Metanephros (tissue), 2 donors: ENCODE measurements around the gene GMPPB. TPM values are rescaled to one million over a fixed set of nuclear protein-coding genes. Genes with fewer than 3 reads are reported as not detected.

Experiments used
- small RNA-seq: library from RNA; depleted of rRNA; stranded (forward); fragments of <200 nt; gene quantifications from one replicate; pipeline ENCODE3, GENCODE V24; 2014; ENCODE audit warnings: low replicate concordance
- total RNA-seq: library from RNA; depleted of rRNA; stranded (reverse); fragments of >200 nt; gene quantifications from one replicate; pipeline ENCODE4 v1.2.3, GENCODE V29; 2014

The GMPPB gene
- 23.7 TPM for total RNA-seq

GRCh38 chr3:49723628-49724551 lies at the start of gene GMPPB:
GMPPB (minus strand) TSS chr3:49723951; CDS start chr3:49723726, 225 bp downstream.

GRCh38 chr3:49719214-49719884 lies 4.4 kb downstream of the GMPPB start, which contains the start of gene AMIGO3:
AMIGO3 (minus strand) TSS chr3:49719684; CDS start chr3:49719465, 219 bp downstream.

GRCh38 chr3:49689046-49689907 lies 34.5 kb downstream of the GMPPB start, which contains the start of the genes MST1 and RNF123:
MST1 (minus strand) TSS chr3:49689474; CDS start chr3:49688691, 783 bp downstream.
RNF123 (plus strand) TSS chr3:49689557; CDS start chr3:49691166, 1,609 bp downstream.

GRCh38 chr3:49673715-49674496 lies 49.8 kb downstream of the GMPPB start, which contains the start of gene APEH:
APEH (plus strand) TSS chr3:49674351; CDS start chr3:49674402, 51 bp downstream.

Small RNAs within 50 kb of the gene (small RNA-seq; reads per million reads assigned to genes)
- gene AMIGO3 (not detected), gene COX6CP14 (not detected)

Other genes starting within 250 kb of the GMPPB start
- gene BSN, start 169.5 kb downstream of the GMPPB start, total RNA-seq: 1.5 TPM
- 104 TPM for gene APEH, start 49.6 kb downstream of the GMPPB start, total RNA-seq
- gene MST1, start 34.5 kb downstream of the GMPPB start, total RNA-seq: 47.9 TPM
- 35.7 TPM for gene RNF123, start 34.4 kb downstream of the GMPPB start, total RNA-seq
- gene AMIGO3, start 4.3 kb downstream of the GMPPB start, total RNA-seq: 0.41 TPM
- 58.5 TPM for gene IP6K1, start 62.6 kb upstream of the GMPPB start, total RNA-seq
- 0.35 TPM for gene CDHR4, start 75.9 kb upstream of the GMPPB start, total RNA-seq
- 9.1 TPM for gene INKA1, start 79.3 kb upstream of the GMPPB start, total RNA-seq
- 65.3 TPM for gene UBA7, start 90.0 kb upstream of the GMPPB start, total RNA-seq
- 5.0 TPM for gene TRAIP, start 132.6 kb upstream of the GMPPB start, total RNA-seq
- gene CAMKV, start 146.0 kb upstream of the GMPPB start, total RNA-seq: 0.18 TPM
- 2.0 TPM for gene MST1R, start 179.9 kb upstream of the GMPPB start, total RNA-seq
- gene MON1A, start 205.9 kb upstream of the GMPPB start, total RNA-seq: 8.7 TPM
- 78.2 TPM for gene RBM6, start 216.2 kb upstream of the GMPPB start, total RNA-seq